Endothelial cell of umbilical vein (primary cell): ENCODE results near the gene VIL1. TPM values are rescaled to one million over a fixed set of nuclear protein-coding genes. Genes with fewer than 3 reads are reported as not detected.

Experiments
- BruUV-seq: library from RNA; stranded (reverse); fragments of 400-500 nt; replicated peaks from 2 replicates; lab custom pipeline; 2021; lab: Mats Ljungman, UMichigan
- CTCF ChIA-PET: fragments of 300-600, 350-600 bp; sonication (Branson Sonifier 250); formaldehyde crosslinking; loops from one replicate; lab custom pipeline; 2021; ENCODE audit warnings: antibody characterized with exemption, inconsistent platforms; lab: Charles Lee
- POLR2A ChIA-PET: fragments of 300-600, 350-600 bp; sonication (Branson Sonifier 250); formaldehyde crosslinking; loops from one replicate; lab custom pipeline; 2021; ENCODE audit warnings: antibody characterized with exemption, inconsistent platforms; lab: Charles Lee
- DNase-seq: peaks from one replicate; pipeline ENCODE4 v3.0.0-alpha.2; 2011; ENCODE audit warnings: low read depth, low spot score
- FAIRE-seq: peaks from 2 replicates; lab custom pipeline; 2011; peaks lifted over from hg19 to GRCh38; lab: Jason Lieb, UNC
- H2AFZ ChIP-seq: 2 replicates; pipeline ENCODE4 v1.6.0; 2012; ENCODE audit warnings: low read depth, low read length, control low read depth, inconsistent platforms
- H3K27ac ChIP-seq: 2 replicates; pipeline ENCODE4 v1.5.1; 2011; ENCODE audit warnings: low read depth, mild to moderate bottlenecking, control low read depth, low read length, moderate library complexity; ENCODE audit not compliant: insufficient read depth
- H3K27me3 ChIP-seq, 2 experiments: 2 replicates each; pipeline versions ENCODE4 v1.6.0 to v1.6.1; 2011; ENCODE audit warnings: low read length in 2 of 2, mixed read lengths in 1 of 2; ENCODE audit not compliant: control insufficient read depth in 2 of 2, insufficient read depth in 2 of 2
- H3K36me3 ChIP-seq, 2 experiments: 2 replicates in 1 of 2; 3 replicates in 1 of 2; pipeline ENCODE4 v1.5.1; 2011; ENCODE audit warnings: low read length in 2 of 2, mild to moderate bottlenecking in 1 of 2, moderate library complexity in 1 of 2; ENCODE audit not compliant: control insufficient read depth in 2 of 2, insufficient read depth in 2 of 2; ENCODE audit errors: extremely low read depth in 1 of 2
- H3K4me1 ChIP-seq: 3 replicates; pipeline ENCODE4 v1.5.1; 2011; ENCODE audit warnings: mild to moderate bottlenecking, low read length; ENCODE audit not compliant: control insufficient read depth, insufficient read depth; ENCODE audit errors: extremely low read depth
- H3K4me2 ChIP-seq: 2 replicates; pipeline ENCODE4 v1.6.1; 2011; ENCODE audit warnings: low read length, control low read depth, mixed read lengths; ENCODE audit not compliant: insufficient read depth
- H3K4me3 ChIP-seq, 3 experiments: fragments of 200-600 bp in 1 of 3; sonication (generic), shearing (Covaris generic) in 1 of 3; replicated peaks in 1 of 3; 2 replicates each; pipeline ENCODE4 v1.5.1; 2011 to 2016; ENCODE audit warnings: control low read depth in 3 of 3, low read length in 3 of 3, mild to moderate bottlenecking in 2 of 3, inconsistent platforms in 1 of 3, low read depth in 1 of 3, moderate library complexity in 1 of 3; ENCODE audit not compliant: insufficient read depth in 1 of 3
- H3K79me2 ChIP-seq: 2 replicates; pipeline ENCODE4 v1.6.0; 2012; ENCODE audit warnings: low read length, inconsistent platforms; ENCODE audit not compliant: control insufficient read depth, insufficient read depth
- H3K9ac ChIP-seq: replicated peaks from 2 replicates; pipeline ENCODE3; 2011; ENCODE audit warnings: low read length, control low read depth; ENCODE audit not compliant: insufficient read depth; ENCODE audit errors: extremely low read depth
- H3K9me1 ChIP-seq: replicated peaks from 3 replicates; pipeline ENCODE4 v1.6.0; 2011; ENCODE audit warnings: mild to moderate bottlenecking, low read length; ENCODE audit not compliant: control insufficient read depth, insufficient read depth; ENCODE audit errors: extremely low read depth
- H3K9me3 ChIP-seq: replicated peaks from 2 replicates; pipeline ENCODE4 v1.5.1; 2012; ENCODE audit warnings: low read length, inconsistent platforms; ENCODE audit not compliant: control insufficient read depth, insufficient read depth
- H4K20me1 ChIP-seq: replicated peaks from 2 replicates; pipeline ENCODE3; 2011; ENCODE audit warnings: mild to moderate bottlenecking, low read length; ENCODE audit not compliant: control insufficient read depth, insufficient read depth; ENCODE audit errors: extremely low read depth
- GATA2 ChIP-seq: IDR thresholded peaks from 2 replicates; pipeline ENCODE4 v1.7.0; 2011; ENCODE audit warnings: low read depth, mild to moderate bottlenecking, moderate library complexity, mixed read lengths, low read length; ENCODE audit not compliant: insufficient read length, insufficient read depth
- POLR2A ChIP-seq: IDR thresholded peaks from 2 replicates; pipeline ENCODE4 v1.6.1; 2012; ENCODE audit warnings: low read depth, mild to moderate bottlenecking, control low read depth, low read length
- dilution Hi-C: fragments of 300-500 bp; cut with MboI; formaldehyde crosslinking; loops from one replicate; pipeline ENCODE4 v1.15.0; 2019; ENCODE audit warnings: low sequenced_read_pairs; ENCODE audit not compliant: extremely low pct_ligation_motif_present
- intact Hi-C: fragments of 100-400 bp; cut with micrococcal nuclease; formaldehyde crosslinking; loops from one replicate; pipeline ENCODE4 v1.10.0; 2022
- microRNA counts: library from miRNA; unstranded; fragments of <30 nt; microRNA quantifications from one replicate; lab custom pipeline; 2016
- microRNA-seq: library from miRNA; unstranded; fragments of <30 nt; microRNA quantifications from one replicate; pipeline ENCODE4 v1.2.0, GENCODE V29; 2021; ENCODE audit warnings: borderline number of aligned reads, borderline replicate concordance
- polyA plus RNA-seq, 4 experiments: library from polyadenylated mRNA; depleted of rRNA in 3 of 4; stranded (reverse) in 3 of 4; unstranded in 1 of 4; fragments of >200 nt; gene quantifications; 2 replicates each; pipeline versions ENCODE4 v1.2.1 to v1.2.3, GENCODE V29; 2011 to 2012; ENCODE audit warnings: missing spikeins in 1 of 4
- small RNA-seq: library from RNA; depleted of rRNA; stranded (forward); fragments of <200 nt; gene quantifications from one replicate; pipeline ENCODE3, GENCODE V24; 2012; ENCODE audit warnings: low replicate concordance, low read depth; ENCODE audit not compliant: insufficient read depth, insufficient read length
- total RNA-seq: library from RNA; stranded (reverse); gene quantifications from 2 replicates; pipeline ENCODE4 v1.2.3, GENCODE V29; 2021

VIL1 gene
- total and polyA plus RNA-seq, 2 donors (not counting 3 experiments of a cell fraction or from before 2014, with no cell fraction given) = not detected

GRCh38 chr2:218501665-218502064, 82.7 kb downstream of the VIL1 start:
- POLR2A ChIA-PET = no interaction called here
- Histone ChIP-seq H2AFZ (peak overlapping the region; percentile 56), H3K4me3 (no peak overlapping the region), H3K9ac (peak overlapping the region; percentile 38), H4K20me1 (no peaks in the 10 kb centered on the region), H3K79me2 (no peaks in the 10 kb centered on the region), H3K9me3 (no peaks in the 10 kb centered on the region), H3K27me3 (no peaks in the 10 kb centered on the region), H3K9me1 (no peaks in the 10 kb centered on the region), H3K4me1 (peaks cover 11% of the 10 kb centered on the region), H3K36me3 (no peaks in the 10 kb centered on the region), H3K27ac (peak overlapping the region; percentile 53), H3K4me2 (peak overlapping the region; percentile 84)
- FAIRE-seq = peak; percentile 74
- intact Hi-C loops = no loop called here
- no TSS peak for BruUV-seq
- DNase-seq = peak; percentile 84
- dilution Hi-C loops = no loop called here
- peak; percentile 22 for TF ChIP-seq POLR2A
- TF ChIP-seq GATA2 = no peak
- CTCF ChIA-PET = interaction anchor here (0.6 to 2.7 kb wide), 8 partner anchors 9 to 105 kb away, joined by 3 to 9 read pairs (median 3); no protein-coding TSS in a partner anchor

MicroRNAs encoded within 50 kb of the gene (microRNA counts, 767-probe panel; counts per million panel counts)
- microRNA hsa-miR-26b-5p (lab: Ali Mortazavi, UCI) = 723 counts per million, percentile 96 among the panel's probes with 10 or more counts

Small RNAs within 50 kb of the gene (microRNA-seq; reads per million reads assigned to microRNA genes)
- 7,887 reads per million, percentile 97 among the genes with 10 or more reads in this experiment for gene MIR26B

Small RNAs within 50 kb of the gene (small RNA-seq; reads per million reads assigned to genes)
- 398 reads per million, percentile 99 among the genes with 10 or more reads in this experiment for gene MIR26B

Other genes starting within 250 kb of the VIL1 start
- 455 and 483 TPM in 2 replicates for gene ARPC2, start 201.9 kb upstream of the VIL1 start, total RNA-seq
- gene ARPC2, start 201.9 kb upstream of the VIL1 start, polyA plus RNA-seq = 417 and 433 TPM in 2 replicates
- gene GPBAR1, start 158.1 kb upstream of the VIL1 start, total RNA-seq = 0.60 and 0.75 TPM in 2 replicates
- 0.14 TPM in 2 replicates for gene GPBAR1, start 158.1 kb upstream of the VIL1 start, polyA plus RNA-seq
- 59.7 and 69.3 TPM in 2 replicates for gene AAMP, start 149.0 kb upstream of the VIL1 start, total RNA-seq
- 84.4 and 99.0 TPM in 2 replicates for gene AAMP, start 149.0 kb upstream of the VIL1 start, polyA plus RNA-seq
- gene PNKD, start 148.6 kb upstream of the VIL1 start, total RNA-seq = 56.1 and 56.6 TPM in 2 replicates
- gene PNKD, start 148.6 kb upstream of the VIL1 start, polyA plus RNA-seq = 88.3 and 98.9 TPM in 2 replicates
- gene TMBIM1, start 126.6 kb upstream of the VIL1 start, total RNA-seq = 141 and 159 TPM in 2 replicates
- 229 and 243 TPM in 2 replicates for gene TMBIM1, start 126.6 kb upstream of the VIL1 start, polyA plus RNA-seq
- gene CATIP, start 62.3 kb upstream of the VIL1 start, total RNA-seq = not detected in 2 replicates
- gene CATIP, start 62.3 kb upstream of the VIL1 start, polyA plus RNA-seq = not detected in 2 replicates
- gene SLC11A1, start 36.9 kb upstream of the VIL1 start, total RNA-seq = not detected in 2 replicates
- gene SLC11A1, start 36.9 kb upstream of the VIL1 start, polyA plus RNA-seq = 0.03 and 0.08 TPM in 2 replicates
- 78.7 and 86.1 TPM in 2 replicates for gene CTDSP1, start 19.3 kb upstream of the VIL1 start, total RNA-seq
- 112 and 127 TPM in 2 replicates for gene CTDSP1, start 19.3 kb upstream of the VIL1 start, polyA plus RNA-seq
- gene USP37, start 149.2 kb downstream of the VIL1 start, total RNA-seq = 13.1 and 14.4 TPM in 2 replicates
- 1.3 and 1.9 TPM in 2 replicates for gene USP37, start 149.2 kb downstream of the VIL1 start, polyA plus RNA-seq
- 63.2 and 68.9 TPM in 2 replicates for gene CNOT9, start 149.7 kb downstream of the VIL1 start, total RNA-seq
- 53.2 and 57.3 TPM in 2 replicates for gene CNOT9, start 149.7 kb downstream of the VIL1 start, polyA plus RNA-seq
- 1.4 and 3.1 TPM in 2 replicates for gene PLCD4, start 188.8 kb downstream of the VIL1 start, total RNA-seq
- gene PLCD4, start 188.8 kb downstream of the VIL1 start, polyA plus RNA-seq = 2.2 and 2.3 TPM in 2 replicates
- gene ZNF142, start 240.5 kb downstream of the VIL1 start, total RNA-seq = 31.4 and 34.5 TPM in 2 replicates
- gene ZNF142, start 240.5 kb downstream of the VIL1 start, polyA plus RNA-seq = 14.5 and 16.0 TPM in 2 replicates
- 43.0 and 57.4 TPM in 2 replicates for gene BCS1L, start 240.6 kb downstream of the VIL1 start, total RNA-seq
- gene BCS1L, start 240.6 kb downstream of the VIL1 start, polyA plus RNA-seq = 70.3 and 82.1 TPM in 2 replicates